K562 (cell line): ENCODE results near the gene FIZ1. TPM values are rescaled to one million over a fixed set of nuclear protein-coding genes. Genes with fewer than 3 reads are reported as not detected.

Experiments
- BHLHE40 ChIP-seq: IDR thresholded peaks from 2 replicates; pipeline ENCODE4 v1.6.1; 2011; ENCODE audit warnings: low read length, improper control_type of control experiment
- KLF13 ChIP-seq: fragments of 450-650 bp; IDR thresholded peaks from 2 replicates; pipeline ENCODE4 v1.6.1; 2016; ENCODE audit warnings: missing genetic modification characterization, low read depth, mild to moderate bottlenecking, missing compliant biosample characterization, moderate library complexity, borderline replicate concordance
- MCM5 ChIP-seq: fragments of 450-650 bp; IDR thresholded peaks from 2 replicates; pipeline ENCODE4 v1.6.1; 2016; ENCODE audit warnings: low read depth
- NR2C2 ChIP-seq, 2 experiments: fragments of 200-800 bp in 1 of 2; sonication (Bioruptor generic) in 1 of 2; sonication (generic) in 1 of 2; formaldehyde crosslinking in 1 of 2; IDR thresholded peaks; 2 replicates each; pipeline versions ENCODE4 v1.6.1 to v1.8.0; 2016 to 2022; ENCODE audit warnings: mild to moderate bottlenecking in 1 of 2, missing compliant biosample characterization in 1 of 2, missing genetic modification characterization in 1 of 2, missing genetic modification reagents in 1 of 2
- SIX5 ChIP-seq, 2 experiments: IDR thresholded peaks; 2 replicates each; pipeline ENCODE4 v1.6.1; 2011; ENCODE audit warnings: low read length in 2 of 2, borderline replicate concordance in 1 of 2, low read depth in 1 of 2, mild to moderate bottlenecking in 1 of 2, moderate library complexity in 1 of 2; ENCODE audit not compliant: insufficient read depth in 1 of 2
- SMAD3 ChIP-seq: fragments of 450-650 bp; formaldehyde crosslinking; conservative IDR thresholded peaks from 2 replicates; pipeline ENCODE4 v1.4.0; 2020; ENCODE audit warnings: mild to moderate bottlenecking
- TCF7L2 ChIP-seq: fragments of 150-350 bp; IDR thresholded peaks from 2 replicates; pipeline ENCODE4 v1.6.1; 2016; ENCODE audit warnings: low read depth, mild to moderate bottlenecking, low read length, moderate library complexity
- TRIM25 ChIP-seq: fragments of 450-650 bp; IDR thresholded peaks from 2 replicates; pipeline ENCODE4 v1.7.0; 2016; ENCODE audit warnings: borderline replicate concordance
- ZMIZ1 ChIP-seq, 2 experiments: fragments of 150-350 bp in 1 of 2; IDR thresholded peaks; 2 replicates each; pipeline ENCODE4 v1.6.1; 2012 to 2016; ENCODE audit warnings: low read depth in 2 of 2, low read length in 2 of 2, mild to moderate bottlenecking in 1 of 2, moderate library complexity in 1 of 2
- polyA plus RNA-seq, 8 experiments: library from polyadenylated mRNA; depleted of rRNA in 4 of 8; stranded (reverse) in 5 of 8; unstranded in 3 of 8; fragments of >200 nt; fragmentation: Nextera tagmentation in 2 of 8; fragmentation: Illumina TruSeq in 1 of 8; extraction: Ambion mirVana in 2 of 8; extraction: Trizol in 1 of 8; gene quantifications; 2 replicates each; pipeline versions ENCODE4 v1.2.1 to v1.2.3, GENCODE V29; 2011 to 2014; ENCODE audit warnings: inconsistent platforms in 1 of 8, missing spikeins in 1 of 8
- total RNA-seq, 7 experiments: library from RNA; depleted of rRNA in 6 of 7; stranded (reverse); fragments of >200 nt in 6 of 7; fragmentation: Illumina TruSeq in 2 of 7; extraction: Trizol in 2 of 7; gene quantifications; 2 replicates each; pipeline versions ENCODE4 v1.2.1 to v1.2.3, GENCODE V29; 2011 to 2021; ENCODE audit warnings: low replicate concordance in 1 of 7
- TF ChIP-seq, protein P1 (sequence below): fragments of 450-650 bp; formaldehyde crosslinking; IDR thresholded peaks from 2 replicates; pipeline ENCODE4 v1.4.0; 2022; ENCODE audit warnings: missing genetic modification characterization
- TF ChIP-seq, protein P2 (sequence below): fragments of 250-450 bp; sonication (Bioruptor Pico); IDR thresholded peaks from 2 replicates; pipeline ENCODE4 v1.5.0; 2020; ENCODE audit warnings: mild to moderate bottlenecking, borderline replicate concordance

The FIZ1 gene
- total and polyA plus RNA-seq, 9 of the 15 experiments (the other 6 are each of a cell fraction or from before 2014, with no cell fraction given), result 0.79 to 17.5 (median 5.5) TPM

DNA sequence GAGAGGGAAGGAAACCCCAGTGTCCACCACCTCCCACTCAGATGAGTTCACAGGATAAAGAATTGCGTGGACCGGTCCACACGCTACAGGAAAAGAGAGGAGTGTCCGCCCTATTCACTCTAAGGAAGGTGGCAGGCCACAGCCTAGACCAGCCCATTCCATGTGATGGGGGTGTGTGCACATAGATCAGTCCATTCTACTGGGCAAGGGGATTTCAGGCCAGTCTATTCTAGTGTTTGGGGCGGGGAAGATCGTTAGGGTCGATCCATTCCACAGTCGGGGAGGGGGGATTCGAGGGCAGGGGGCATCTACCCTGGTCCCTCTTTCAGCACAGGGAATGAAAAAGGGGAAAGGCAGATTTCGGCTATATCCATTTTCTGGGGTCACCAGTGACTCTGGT, 7.8 kb downstream of the FIZ1 start (continued):
- TF ChIP-seq NR2C2 (CRISPR knock-in tag; IDR thresholded peaks at IDR 0.05) (no peak), NR2C2 (tag; IDR thresholded peaks at IDR 0.05) (no peak), MCM5 (no peak), TCF7L2 (peak; percentile 85), TRIM25 (no peak), KLF13 (no peak), SIX5 (IDR thresholded peaks at IDR 0.05; ENCODE audit: borderline replicate concordance in 1 of 2, insufficient read depth in 1 of 2, low read depth in 1 of 2, low read length in 2 of 2) (peak; percentile 9 to 24; a peak in 2 of 4 replicates), ZMIZ1 (IDR thresholded peaks at IDR 0.05; ENCODE audit: low read depth in 2 of 2, low read length in 2 of 2) (no peak), BHLHE40 (peak; percentile 44), SMAD3 (no peak)
- TF ChIP-seq, protein P1, sequence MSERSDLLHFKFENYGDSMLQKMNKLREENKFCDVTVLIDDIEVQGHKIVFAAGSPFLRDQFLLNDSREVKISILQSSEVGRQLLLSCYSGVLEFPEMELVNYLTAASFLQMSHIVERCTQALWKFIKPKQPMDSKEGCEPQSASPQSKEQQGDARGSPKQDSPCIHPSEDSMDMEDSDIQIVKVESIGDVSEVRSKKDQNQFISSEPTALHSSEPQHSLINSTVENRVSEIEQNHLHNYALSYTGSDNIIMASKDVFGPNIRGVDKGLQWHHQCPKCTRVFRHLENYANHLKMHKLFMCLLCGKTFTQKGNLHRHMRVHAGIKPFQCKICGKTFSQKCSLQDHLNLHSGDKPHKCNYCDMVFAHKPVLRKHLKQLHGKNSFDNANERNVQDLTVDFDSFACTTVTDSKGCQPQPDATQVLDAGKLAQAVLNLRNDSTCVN (CRISPR knock-in tag), result no peak
- TF ChIP-seq, protein P2, sequence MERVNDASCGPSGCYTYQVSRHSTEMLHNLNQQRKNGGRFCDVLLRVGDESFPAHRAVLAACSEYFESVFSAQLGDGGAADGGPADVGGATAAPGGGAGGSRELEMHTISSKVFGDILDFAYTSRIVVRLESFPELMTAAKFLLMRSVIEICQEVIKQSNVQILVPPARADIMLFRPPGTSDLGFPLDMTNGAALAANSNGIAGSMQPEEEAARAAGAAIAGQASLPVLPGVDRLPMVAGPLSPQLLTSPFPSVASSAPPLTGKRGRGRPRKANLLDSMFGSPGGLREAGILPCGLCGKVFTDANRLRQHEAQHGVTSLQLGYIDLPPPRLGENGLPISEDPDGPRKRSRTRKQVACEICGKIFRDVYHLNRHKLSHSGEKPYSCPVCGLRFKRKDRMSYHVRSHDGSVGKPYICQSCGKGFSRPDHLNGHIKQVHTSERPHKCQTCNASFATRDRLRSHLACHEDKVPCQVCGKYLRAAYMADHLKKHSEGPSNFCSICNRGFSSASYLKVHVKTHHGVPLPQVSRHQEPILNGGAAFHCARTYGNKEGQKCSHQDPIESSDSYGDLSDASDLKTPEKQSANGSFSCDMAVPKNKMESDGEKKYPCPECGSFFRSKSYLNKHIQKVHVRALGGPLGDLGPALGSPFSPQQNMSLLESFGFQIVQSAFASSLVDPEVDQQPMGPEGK, result no peak
